RWPE2 (cell line): ENCODE measurements around the gene ABCC1.

Experiments used
- ATAC-seq: fragments of 200-7000 bp; cut with Tn5 transposase; 3 replicates; pipeline ENCODE4 v1.9.1; 2021; ENCODE audit warnings: low read depth
- DNase-seq: peaks from one replicate; pipeline ENCODE4 v3.0.0-alpha.2; 2020; ENCODE audit warnings: low spot score
- H3K27ac ChIP-seq: fragments of 450-650 bp; 2 replicates; pipeline ENCODE4 v1.5.1; 2017; ENCODE audit warnings: mild to moderate bottlenecking; ENCODE audit not compliant: poor library complexity, severe bottlenecking
- H3K27me3 ChIP-seq: fragments of 250-450 bp; sonication (Bioruptor Pico); 2 replicates; pipeline ENCODE4 v1.5.1; 2021; ENCODE audit warnings: mild to moderate bottlenecking, moderate library complexity; ENCODE audit not compliant: insufficient read depth, poor library complexity, severe bottlenecking
- H3K36me3 ChIP-seq: fragments of 250-450 bp; sonication (Bioruptor Pico); 2 replicates; pipeline ENCODE4 v1.5.1; 2020; ENCODE audit warnings: low read depth, mild to moderate bottlenecking, moderate library complexity
- H3K4me1 ChIP-seq: fragments of 250-450 bp; sonication (Bioruptor Pico); 2 replicates; pipeline ENCODE4 v1.5.1; 2021; ENCODE audit warnings: mild to moderate bottlenecking, moderate library complexity; ENCODE audit not compliant: insufficient read depth, poor library complexity, severe bottlenecking
- H3K4me3 ChIP-seq: fragments of 250-450 bp; sonication (Bioruptor Pico); 2 replicates; pipeline ENCODE4 v1.5.1; 2021; ENCODE audit warnings: mild to moderate bottlenecking, moderate library complexity; ENCODE audit not compliant: severe bottlenecking
- H3K9me3 ChIP-seq: fragments of 250-450 bp; sonication (Bioruptor Pico); 2 replicates; pipeline ENCODE4 v1.5.1; 2021; ENCODE audit warnings: mild to moderate bottlenecking, moderate library complexity; ENCODE audit not compliant: severe bottlenecking
- CTCF ChIP-seq: fragments of 450-650 bp; IDR thresholded peaks from one replicate; pipeline ENCODE4 v1.5.1; 2017; ENCODE audit warnings: mild to moderate bottlenecking, moderate library complexity; ENCODE audit not compliant: poor library complexity, severe bottlenecking

The ABCC1 gene

GRCh38 chr16:16139061-16139460 lies 189.6 kb downstream of the ABCC1 start:
- no peak for TF ChIP-seq CTCF
- Histone ChIP-seq H3K27me3 (no peaks in the 10 kb centered on the region), H3K36me3 (peaks cover 80% of the 10 kb centered on the region), H3K4me3 (no peak overlapping the region), H3K27ac (no peak overlapping the region), H3K9me3 (no peaks in the 10 kb centered on the region), H3K4me1 (no peaks in the 10 kb centered on the region)
- ATAC-seq (no peak), DNase-seq (no peak)

DNA sequence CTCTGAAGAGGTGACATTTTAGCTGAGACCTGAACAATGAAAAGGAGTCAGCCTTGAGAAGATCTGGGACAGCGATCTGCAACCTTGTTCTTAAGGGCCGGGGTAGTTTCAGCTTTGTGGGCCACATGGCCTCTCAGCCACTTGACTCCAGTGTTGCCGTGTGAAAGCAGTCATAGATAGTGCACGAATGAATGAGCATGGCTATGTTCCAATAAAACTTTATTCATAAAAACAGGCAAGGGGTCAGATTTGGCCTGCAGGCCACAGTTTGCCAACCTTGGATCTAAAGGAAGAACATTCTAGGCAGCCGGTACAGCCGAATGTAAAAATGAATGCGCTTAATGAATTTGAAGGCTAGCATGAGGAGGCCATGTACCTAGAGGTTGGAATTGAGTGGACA lies 190.4 kb downstream of the ABCC1 start:
- no peaks in the 10 kb centered on the region for H3K4me1 ChIP-seq
- DNase-seq (no peak), ATAC-seq (no peak)
- TF ChIP-seq CTCF: no peak
- no peak overlapping the region for H3K4me3 ChIP-seq
- no peaks in the 10 kb centered on the region for H3K9me3 ChIP-seq
- H3K36me3 ChIP-seq: peaks cover 78% of the 10 kb centered on the region
- no peaks in the 10 kb centered on the region for H3K27me3 ChIP-seq
- no peak overlapping the region for H3K27ac ChIP-seq

- Histone ChIP-seq H3K4me3 (no peak overlapping the region), H3K36me3 (peaks cover 75% of the 10 kb centered on the region), H3K4me1 (no peaks in the 10 kb centered on the region), H3K9me3 (no peaks in the 10 kb centered on the region), H3K27ac (no peak overlapping the region), H3K27me3 (no peaks in the 10 kb centered on the region)
- no peak for TF ChIP-seq CTCF
- DNase-seq (no peak), ATAC-seq (no peak)
Measured at GRCh38 chr16:16140537-16140936, 191.1 kb downstream of the ABCC1 start.

DNA sequence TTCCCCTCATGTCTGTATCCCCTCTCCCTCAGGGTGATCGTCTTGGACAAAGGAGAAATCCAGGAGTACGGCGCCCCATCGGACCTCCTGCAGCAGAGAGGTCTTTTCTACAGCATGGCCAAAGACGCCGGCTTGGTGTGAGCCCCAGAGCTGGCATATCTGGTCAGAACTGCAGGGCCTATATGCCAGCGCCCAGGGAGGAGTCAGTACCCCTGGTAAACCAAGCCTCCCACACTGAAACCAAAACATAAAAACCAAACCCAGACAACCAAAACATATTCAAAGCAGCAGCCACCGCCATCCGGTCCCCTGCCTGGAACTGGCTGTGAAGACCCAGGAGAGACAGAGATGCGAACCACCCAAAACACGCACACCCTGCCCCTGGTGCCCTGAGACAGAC lies 191.7 kb downstream of the ABCC1 start:
- no peak for TF ChIP-seq CTCF
- Histone ChIP-seq H3K27me3 (no peaks in the 10 kb centered on the region), H3K4me1 (no peaks in the 10 kb centered on the region), H3K27ac (no peak overlapping the region), H3K9me3 (no peaks in the 10 kb centered on the region), H3K36me3 (peaks cover 69% of the 10 kb centered on the region), H3K4me3 (no peak overlapping the region)
- ATAC-seq (no peak), DNase-seq (no peak)

GRCh38 chr16:16141784-16142396 lies 192.5 kb downstream of the ABCC1 start:
- H3K9me3 ChIP-seq: no peaks in the 10 kb centered on the region
- ATAC-seq (no peak), DNase-seq (no peak)
- no peaks in the 10 kb centered on the region for H3K4me1 ChIP-seq
- no peak overlapping the region for H3K4me3 ChIP-seq
- peaks cover 62% of the 10 kb centered on the region for H3K36me3 ChIP-seq
- no peak overlapping the region for H3K27ac ChIP-seq
- no peaks in the 10 kb centered on the region for H3K27me3 ChIP-seq
- TF ChIP-seq CTCF: no peak
